Body of pancreas (tissue), 4 donors: ENCODE measurements around the gene KDM2A.

Source experiments
- POLR2A ChIP-seq, 3 donors: fragments of 450-650 bp; IDR thresholded peaks; one replicate each; pipeline ENCODE4 v1.6.1; 2016; ENCODE audit warnings: antibody characterized with exemption in 3 of 3, mild to moderate bottlenecking in 2 of 3
- TF ChIP-seq, protein P1 (sequence below), 7 experiments: fragments of 450-650 bp in 4 of 7; fragments of 200-600 bp in 3 of 7; sonication (generic) in 3 of 7; IDR thresholded peaks; one replicate each; pipeline ENCODE4 v1.5.1; 2016 to 2019; ENCODE audit warnings: antibody characterized with exemption in 7 of 7

DNA sequence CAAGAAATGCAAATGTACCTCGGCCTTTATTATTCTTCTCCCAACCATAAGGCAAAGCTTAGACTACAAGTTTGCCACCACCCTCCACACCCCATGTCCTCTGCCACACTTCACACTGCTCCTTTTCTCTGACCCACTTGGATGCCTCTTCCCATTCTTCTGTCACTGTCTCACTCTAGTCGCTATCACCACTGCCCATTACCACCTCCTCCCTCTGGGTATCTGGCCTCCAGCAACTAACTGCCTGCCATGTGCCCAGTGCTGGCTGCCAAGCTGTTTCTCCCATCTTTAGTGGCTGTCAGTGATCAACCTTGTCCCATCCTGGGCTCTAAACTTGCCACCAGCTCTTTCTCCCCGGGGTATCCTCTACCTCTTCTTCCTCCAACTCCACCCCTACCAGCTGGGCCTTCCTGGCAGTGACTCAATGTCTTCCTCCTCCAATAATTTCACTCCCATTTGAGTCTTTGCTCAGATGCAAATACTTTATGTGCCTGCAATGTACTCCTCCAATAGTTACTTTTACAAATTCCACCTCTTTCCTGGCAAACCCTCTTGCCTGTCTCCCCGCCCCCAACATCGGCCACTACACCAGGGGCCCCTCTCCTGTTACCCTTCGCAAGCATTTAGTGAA, 20.1 kb upstream of the KDM2A start:
- TF ChIP-seq, protein P1, sequence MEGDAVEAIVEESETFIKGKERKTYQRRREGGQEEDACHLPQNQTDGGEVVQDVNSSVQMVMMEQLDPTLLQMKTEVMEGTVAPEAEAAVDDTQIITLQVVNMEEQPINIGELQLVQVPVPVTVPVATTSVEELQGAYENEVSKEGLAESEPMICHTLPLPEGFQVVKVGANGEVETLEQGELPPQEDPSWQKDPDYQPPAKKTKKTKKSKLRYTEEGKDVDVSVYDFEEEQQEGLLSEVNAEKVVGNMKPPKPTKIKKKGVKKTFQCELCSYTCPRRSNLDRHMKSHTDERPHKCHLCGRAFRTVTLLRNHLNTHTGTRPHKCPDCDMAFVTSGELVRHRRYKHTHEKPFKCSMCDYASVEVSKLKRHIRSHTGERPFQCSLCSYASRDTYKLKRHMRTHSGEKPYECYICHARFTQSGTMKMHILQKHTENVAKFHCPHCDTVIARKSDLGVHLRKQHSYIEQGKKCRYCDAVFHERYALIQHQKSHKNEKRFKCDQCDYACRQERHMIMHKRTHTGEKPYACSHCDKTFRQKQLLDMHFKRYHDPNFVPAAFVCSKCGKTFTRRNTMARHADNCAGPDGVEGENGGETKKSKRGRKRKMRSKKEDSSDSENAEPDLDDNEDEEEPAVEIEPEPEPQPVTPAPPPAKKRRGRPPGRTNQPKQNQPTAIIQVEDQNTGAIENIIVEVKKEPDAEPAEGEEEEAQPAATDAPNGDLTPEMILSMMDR (IDR thresholded peaks at IDR 0.05), result no peak
- no peak for TF ChIP-seq POLR2A (IDR thresholded peaks at IDR 0.05)
